Measurements from ENCODE around the gene PIP4K2C.

DNA sequence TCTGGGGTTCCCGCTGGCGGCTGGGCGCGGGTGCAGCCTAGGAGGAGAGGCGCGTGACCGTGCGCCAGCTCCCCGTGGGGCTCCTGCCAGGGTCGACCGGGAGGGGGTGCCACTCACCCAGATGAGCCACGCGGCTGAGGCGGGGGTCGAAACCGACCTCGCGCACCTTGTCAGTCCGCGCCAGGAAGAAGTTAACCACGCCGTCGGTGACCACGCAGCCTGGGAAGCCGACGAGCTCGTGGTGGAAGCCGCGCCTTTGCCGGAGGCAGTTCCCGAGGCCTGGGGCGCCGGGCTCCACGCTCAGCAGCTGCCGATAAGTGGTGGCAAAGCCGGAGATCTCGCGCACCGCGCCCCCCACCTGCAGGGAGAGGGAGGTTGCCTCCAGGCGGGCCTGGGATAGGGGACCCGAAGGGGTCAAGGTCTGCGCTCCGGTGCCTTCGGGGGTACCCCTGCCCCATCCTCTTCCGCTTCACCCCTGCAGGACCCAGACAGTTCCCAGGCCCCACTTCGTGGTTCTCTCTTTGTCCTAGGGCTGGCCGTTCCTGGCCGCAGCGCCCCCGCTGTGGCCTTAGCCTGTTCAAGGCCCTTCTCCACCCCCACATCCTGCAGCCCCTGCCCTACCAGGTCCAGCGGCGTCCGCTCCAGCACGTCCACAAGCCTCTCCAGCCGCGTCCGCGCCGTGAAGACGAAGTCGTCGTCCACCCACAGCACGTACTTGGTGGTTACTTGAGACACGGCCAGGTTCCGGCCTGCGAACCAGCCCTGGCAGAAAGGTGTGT, 36.7 kb downstream of the PIP4K2C start:
- TF ChIP-seq, protein P1, sequence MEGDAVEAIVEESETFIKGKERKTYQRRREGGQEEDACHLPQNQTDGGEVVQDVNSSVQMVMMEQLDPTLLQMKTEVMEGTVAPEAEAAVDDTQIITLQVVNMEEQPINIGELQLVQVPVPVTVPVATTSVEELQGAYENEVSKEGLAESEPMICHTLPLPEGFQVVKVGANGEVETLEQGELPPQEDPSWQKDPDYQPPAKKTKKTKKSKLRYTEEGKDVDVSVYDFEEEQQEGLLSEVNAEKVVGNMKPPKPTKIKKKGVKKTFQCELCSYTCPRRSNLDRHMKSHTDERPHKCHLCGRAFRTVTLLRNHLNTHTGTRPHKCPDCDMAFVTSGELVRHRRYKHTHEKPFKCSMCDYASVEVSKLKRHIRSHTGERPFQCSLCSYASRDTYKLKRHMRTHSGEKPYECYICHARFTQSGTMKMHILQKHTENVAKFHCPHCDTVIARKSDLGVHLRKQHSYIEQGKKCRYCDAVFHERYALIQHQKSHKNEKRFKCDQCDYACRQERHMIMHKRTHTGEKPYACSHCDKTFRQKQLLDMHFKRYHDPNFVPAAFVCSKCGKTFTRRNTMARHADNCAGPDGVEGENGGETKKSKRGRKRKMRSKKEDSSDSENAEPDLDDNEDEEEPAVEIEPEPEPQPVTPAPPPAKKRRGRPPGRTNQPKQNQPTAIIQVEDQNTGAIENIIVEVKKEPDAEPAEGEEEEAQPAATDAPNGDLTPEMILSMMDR (conservative IDR thresholded peaks at IDR 0.05; ENCODE audit: low read depth, low read length), result no peak
- TF ChIP-seq EZH2phosphoT487 (IDR thresholded peaks at IDR 0.05; ENCODE audit: borderline replicate concordance, low read length) (no peak), EZH2 (IDR thresholded peaks at IDR 0.05; ENCODE audit: low read length, unreplicated experiment) (no peak)

Measured in PC-3 (cell line).